ENCODE results near the gene TSHR.

Gene TSHR

GRCh38 chr14:81113176-81113575, 157.8 kb downstream of the TSHR start:
- TF ChIP-seq CTCF (IDR thresholded peaks at IDR 0.05): no peak

- no peak for TF ChIP-seq CTCF (IDR thresholded peaks at IDR 0.05)
Observed at GRCh38 chr14:81120501-81120900, 165.1 kb downstream of the TSHR start.

GRCh38 chr14:81122326-81122725, 166.9 kb downstream of the TSHR start:
- TF ChIP-seq CTCF (IDR thresholded peaks at IDR 0.05): no peak

- TF ChIP-seq CTCF (IDR thresholded peaks at IDR 0.05): no peak
Observed at GRCh38 chr14:81123811-81124210, 168.4 kb downstream of the TSHR start.

GRCh38 chr14:81125536-81125935, 170.1 kb downstream of the TSHR start:
- TF ChIP-seq CTCF (IDR thresholded peaks at IDR 0.05): no peak

GRCh38 chr14:81127785-81128184, 172.4 kb downstream of the TSHR start:
- no peak for TF ChIP-seq CTCF (IDR thresholded peaks at IDR 0.05)

GRCh38 chr14:81129242-81129641, 173.8 kb downstream of the TSHR start:
- no peak for TF ChIP-seq CTCF (IDR thresholded peaks at IDR 0.05)

GRCh38 chr14:81132468-81132867, 177.0 kb downstream of the TSHR start:
- TF ChIP-seq CTCF (IDR thresholded peaks at IDR 0.05): no peak

Measured in LNCAP (cell line).